Measurements from ENCODE around the gene ICAM1. TPM values are rescaled to one million over a fixed set of nuclear protein-coding genes. Genes with fewer than 3 reads are reported as not detected.

Gene ICAM1
- total RNA-seq, 2 experiments from 2014 or later: 33.2 to 33.6 TPM

DNA sequence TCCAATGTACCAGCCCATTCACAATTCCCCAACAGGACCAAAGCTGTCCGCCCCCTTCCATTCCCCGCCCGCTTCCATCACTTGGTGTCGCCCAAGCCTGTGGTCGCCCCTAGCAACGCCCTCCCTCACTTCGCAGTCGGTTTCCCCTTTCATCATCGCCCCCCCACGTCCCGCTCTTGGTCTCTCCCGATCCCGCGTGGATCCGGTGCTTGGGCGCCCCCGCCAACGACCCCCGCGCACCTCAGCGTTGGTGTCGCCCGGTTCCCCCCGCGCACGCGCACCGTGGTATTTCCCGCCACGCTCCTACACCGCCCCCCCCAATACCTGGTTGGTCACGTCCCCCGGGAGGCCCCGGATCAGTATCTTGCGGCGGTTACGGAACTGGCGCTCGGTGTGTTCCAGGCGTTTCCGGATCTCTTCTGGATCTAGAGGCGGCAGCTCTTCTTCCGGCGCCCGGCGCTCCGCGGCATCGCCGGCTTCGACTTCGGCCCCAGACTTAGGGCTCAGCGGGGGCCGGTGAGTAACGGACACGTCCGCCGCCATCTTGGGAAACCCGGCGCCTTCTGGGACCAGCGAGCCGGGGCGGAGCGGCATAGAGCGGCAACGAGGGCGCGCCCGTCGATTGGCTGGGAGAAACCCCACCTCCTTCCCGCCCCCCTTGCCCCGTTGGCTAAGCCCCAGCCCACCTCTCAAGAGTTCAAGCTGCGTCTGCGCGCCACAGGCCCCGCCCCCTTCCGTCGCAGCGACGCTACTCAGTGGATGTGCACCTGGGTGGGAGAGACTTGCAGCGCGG is 62.2 kb downstream of the ICAM1 start, which contains the start of gene RAVER1:
TSS of gene RAVER1 (minus strand) at position 565 of the 793 bp plus-strand sequence. CDS start at position 543, 22 bp downstream.
- Mint-ChIP-seq H3K36me3 (peaks cover 38% of the 10 kb centered on the region), H3K9me3 (no peaks in the 10 kb centered on the region), H3K4me3 (peak within 1 kb of the TSS; percentile 97), H3K27me3 (no peaks in the 10 kb centered on the region), H3K27ac (peak within 1 kb of the TSS; percentile 98), H3K4me1 (peaks cover 14% of the 10 kb centered on the region)
- DNase-seq: peak; percentile 98

DNA sequence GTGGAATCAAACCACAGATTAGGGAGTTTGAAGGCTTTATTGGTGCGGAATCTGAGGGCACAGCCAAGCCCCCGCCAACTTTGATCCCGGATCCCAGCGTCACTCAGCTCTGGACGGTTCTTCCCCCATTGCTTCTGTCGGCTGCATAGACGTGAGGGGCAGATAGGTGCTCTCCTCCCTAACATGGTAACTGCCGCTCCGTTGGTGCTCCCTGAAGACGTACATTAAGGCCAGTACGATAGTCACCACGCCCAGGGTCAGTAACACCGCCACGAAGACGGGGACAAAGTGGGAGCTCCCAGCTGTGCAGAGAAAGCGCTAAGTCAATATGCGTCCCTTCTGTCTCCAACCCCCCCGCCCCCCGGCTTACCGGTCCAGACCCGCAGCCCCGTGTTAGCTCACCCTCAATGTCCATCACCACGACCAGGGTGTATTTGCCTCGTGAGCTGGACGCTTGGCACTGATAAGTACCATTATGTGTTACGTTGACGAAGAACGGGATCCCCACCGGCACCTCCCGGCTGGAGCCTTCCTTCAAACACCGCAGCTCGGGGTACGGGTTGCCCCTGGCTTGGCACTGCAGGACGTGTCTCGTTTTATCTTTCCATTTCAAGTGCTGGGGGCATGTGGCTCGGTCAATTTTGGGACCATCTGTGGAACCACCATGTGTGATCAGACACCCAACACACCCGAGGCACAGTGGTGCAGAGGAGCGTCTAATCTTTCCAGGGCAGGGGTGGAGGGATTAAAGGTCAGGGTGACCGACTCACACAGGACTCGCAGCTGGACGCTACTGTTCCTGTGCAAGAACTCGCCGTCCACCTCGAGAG is 63.1 kb downstream of the ICAM1 start:
- Mint-ChIP-seq H3K9me3 (no peaks in the 10 kb centered on the region), H3K4me1 (peaks cover 22% of the 10 kb centered on the region), H3K4me3 (peak overlapping the region; percentile 97), H3K36me3 (peaks cover 38% of the 10 kb centered on the region), H3K27me3 (no peaks in the 10 kb centered on the region), H3K27ac (peak overlapping the region; percentile 98)
- DNase-seq: no peak

- H3K27me3 Mint-ChIP-seq: no peaks in the 10 kb centered on the region
- H3K4me3 Mint-ChIP-seq: peak overlapping the region; percentile 58
- H3K4me1 Mint-ChIP-seq: peaks cover 27% of the 10 kb centered on the region
- H3K9me3 Mint-ChIP-seq: no peaks in the 10 kb centered on the region
- H3K27ac Mint-ChIP-seq: no peak overlapping the region
- peaks cover 33% of the 10 kb centered on the region for H3K36me3 Mint-ChIP-seq
- peak; percentile 65 for DNase-seq
Observed at GRCh38 chr19:10334588-10335351, 63.9 kb downstream of the ICAM1 start.

GRCh38 chr19:10335352-10335985 is 64.5 kb downstream of the ICAM1 start:
- no peaks in the 10 kb centered on the region for H3K9me3 Mint-ChIP-seq
- DNase-seq: no peak
- H3K27ac Mint-ChIP-seq: no peak overlapping the region
- H3K4me3 Mint-ChIP-seq: no peak overlapping the region
- H3K36me3 Mint-ChIP-seq: peaks cover 26% of the 10 kb centered on the region
- peaks cover 29% of the 10 kb centered on the region for H3K4me1 Mint-ChIP-seq
- H3K27me3 Mint-ChIP-seq: no peaks in the 10 kb centered on the region

Other genes with a start within 250 kb of the ICAM1 start
- gene SHFL, start 184.8 kb upstream of the ICAM1 start, total RNA-seq: 10 to 100 TPM; 46.8 to 47.0 TPM
- gene ANGPTL6, start 168.4 kb upstream of the ICAM1 start, total RNA-seq: 1 to 10 TPM; 8.5 to 9.8 TPM
- 100 to 1,000 TPM; 214 to 227 TPM for gene PPAN, start 164.8 kb upstream of the ICAM1 start, total RNA-seq
- 10 to 100 TPM; 57.8 to 64.0 TPM for gene P2RY11, start 159.4 kb upstream of the ICAM1 start, total RNA-seq
- gene EIF3G, start 151.2 kb upstream of the ICAM1 start, total RNA-seq: 100 to 1,000 TPM; 287 to 293 TPM
- gene DNMT1, start 76.2 kb upstream of the ICAM1 start, total RNA-seq: 100 to 1,000 TPM; 337 to 352 TPM
- 1 to 10 TPM; 7.7 to 7.9 TPM for gene S1PR2, start 39.8 kb upstream of the ICAM1 start, total RNA-seq
- 100 to 1,000 TPM; 179 to 182 TPM for gene MRPL4, start 18.9 kb upstream of the ICAM1 start, total RNA-seq
- under 1 TPM; 0.25 to 0.38 TPM for gene ICAM4, start 15.8 kb downstream of the ICAM1 start, total RNA-seq
- 1 to 10 TPM in 1 of 2 experiments, under 1 TPM in 1; 0.95 to 1.0 TPM for gene ICAM5, start 18.8 kb downstream of the ICAM1 start, total RNA-seq
- 1 to 10 TPM; 3.4 to 4.0 TPM for gene ZGLP1, start 38.7 kb downstream of the ICAM1 start, total RNA-seq
- 10 to 100 TPM; 18.3 to 19.6 TPM for gene FDX2, start 44.9 kb downstream of the ICAM1 start, total RNA-seq
- 100 to 1,000 TPM; 103 to 107 TPM for gene RAVER1, start 62.4 kb downstream of the ICAM1 start, total RNA-seq
- gene ICAM3, start 68.5 kb downstream of the ICAM1 start, total RNA-seq: 10 to 100 TPM; 76.3 to 79.6 TPM
- 100 to 1,000 TPM; 153 to 155 TPM for gene TYK2, start 109.5 kb downstream of the ICAM1 start, total RNA-seq
- gene CDC37, start 132.4 kb downstream of the ICAM1 start, total RNA-seq: 100 to 1,000 TPM; 242 to 252 TPM
- gene PDE4A, start 149.4 kb downstream of the ICAM1 start, total RNA-seq: 10 to 100 TPM; 10.6 to 11.4 TPM
- 10 to 100 TPM; 69.3 to 72.2 TPM for gene KEAP1, start 232.2 kb downstream of the ICAM1 start, total RNA-seq
- gene S1PR5, start 246.3 kb downstream of the ICAM1 start, total RNA-seq: not detected